ENCODE measurements around the gene CORO2A. TPM values are rescaled to one million over a fixed set of nuclear protein-coding genes. Genes with fewer than 3 reads are reported as not detected.

Gene CORO2A
- total and polyA plus RNA-seq, 8 donors, result 0.20 to 1.3 (median 0.60) TPM

- ATAC-seq, result peak in 1 of 4 donors; percentile 44
- Histone ChIP-seq H3K27ac (no peak overlapping the region), H3K4me1 (no peaks in the 10 kb centered on the region), H3K4me3 (no peak overlapping the region), H3K36me3 (no peaks in the 10 kb centered on the region), H3K27me3 (no peaks in the 10 kb centered on the region), H3K9me3 (no peaks in the 10 kb centered on the region)
- intact Hi-C loops (cut with DNase I), result no loop called here
- FAIRE-seq, result no peak
- TF ChIP-seq, protein P1, sequence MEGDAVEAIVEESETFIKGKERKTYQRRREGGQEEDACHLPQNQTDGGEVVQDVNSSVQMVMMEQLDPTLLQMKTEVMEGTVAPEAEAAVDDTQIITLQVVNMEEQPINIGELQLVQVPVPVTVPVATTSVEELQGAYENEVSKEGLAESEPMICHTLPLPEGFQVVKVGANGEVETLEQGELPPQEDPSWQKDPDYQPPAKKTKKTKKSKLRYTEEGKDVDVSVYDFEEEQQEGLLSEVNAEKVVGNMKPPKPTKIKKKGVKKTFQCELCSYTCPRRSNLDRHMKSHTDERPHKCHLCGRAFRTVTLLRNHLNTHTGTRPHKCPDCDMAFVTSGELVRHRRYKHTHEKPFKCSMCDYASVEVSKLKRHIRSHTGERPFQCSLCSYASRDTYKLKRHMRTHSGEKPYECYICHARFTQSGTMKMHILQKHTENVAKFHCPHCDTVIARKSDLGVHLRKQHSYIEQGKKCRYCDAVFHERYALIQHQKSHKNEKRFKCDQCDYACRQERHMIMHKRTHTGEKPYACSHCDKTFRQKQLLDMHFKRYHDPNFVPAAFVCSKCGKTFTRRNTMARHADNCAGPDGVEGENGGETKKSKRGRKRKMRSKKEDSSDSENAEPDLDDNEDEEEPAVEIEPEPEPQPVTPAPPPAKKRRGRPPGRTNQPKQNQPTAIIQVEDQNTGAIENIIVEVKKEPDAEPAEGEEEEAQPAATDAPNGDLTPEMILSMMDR (IDR thresholded peaks at IDR 0.05), result no peak
- 89 to 93% methylated on average over 4 of the region's 4 CpGs for WGBS, 2 donors
- DNase-seq, result no peak
Measured at GRCh38 chr9:98226957-98227356, 34.5 kb upstream of the CORO2A start.

DNA sequence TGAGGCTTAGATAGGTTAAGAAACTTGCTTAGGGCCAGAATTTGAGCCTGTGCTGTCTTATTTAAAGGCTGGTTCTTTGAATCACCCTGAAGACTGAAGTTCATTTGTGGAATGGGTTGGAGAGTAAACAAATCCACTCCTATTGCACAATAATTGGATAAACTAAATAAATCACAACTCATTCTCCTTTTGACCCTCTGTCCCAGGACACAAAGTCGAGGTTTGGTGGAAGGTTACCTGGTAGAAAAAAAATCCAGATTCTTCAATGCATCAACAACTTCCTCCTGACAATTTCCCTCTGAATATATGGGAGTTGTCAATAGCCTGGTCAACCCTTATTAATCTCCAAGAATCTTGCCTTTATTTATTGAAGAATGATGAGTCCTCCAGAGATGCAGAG, 34.1 kb upstream of the CORO2A start:
- 17 to 32% methylated on average over 1 of the region's 1 CpG for WGBS, 2 donors
- H3K27me3 ChIP-seq, result no peaks in the 10 kb centered on the region
- no peaks in the 10 kb centered on the region for H3K36me3 ChIP-seq
- intact Hi-C loops (cut with DNase I), result no loop called here
- no peak overlapping the region for H3K27ac ChIP-seq
- no peaks in the 10 kb centered on the region for H3K4me1 ChIP-seq
- no peak for ATAC-seq
- TF ChIP-seq, protein P1 (IDR thresholded peaks at IDR 0.05), result no peak
- DNase-seq, result no peak
- FAIRE-seq, result no peak
- no peak overlapping the region for H3K4me3 ChIP-seq
- no peaks in the 10 kb centered on the region for H3K9me3 ChIP-seq

- ATAC-seq, result no peak
Measured at GRCh38 chr9:98225015-98225442, 32.6 kb upstream of the CORO2A start.

GRCh38 chr9:98222885-98223691, 30.7 kb upstream of the CORO2A start:
- 62 to 72% methylated on average over 5 of the region's 5 CpGs for WGBS, 2 donors
- H3K36me3 ChIP-seq, result no peaks in the 10 kb centered on the region
- H3K9me3 ChIP-seq, result no peaks in the 10 kb centered on the region
- H3K4me3 ChIP-seq, result no peak overlapping the region
- FAIRE-seq (no peak), ATAC-seq (peak in 2 of 4 donors; percentile 54 to 59), DNase-seq (no peak)
- H3K27ac ChIP-seq, result no peak overlapping the region
- intact Hi-C loops (cut with DNase I), result no loop called here
- no peaks in the 10 kb centered on the region for H3K27me3 ChIP-seq
- TF ChIP-seq, protein P1 (IDR thresholded peaks at IDR 0.05), result no peak
- no peaks in the 10 kb centered on the region for H3K4me1 ChIP-seq

More at GRCh38 chr9:98225015-98225442, 32.6 kb upstream of the CORO2A start:
- intact Hi-C loops (cut with DNase I), result no loop called here
- H3K4me1 ChIP-seq, result no peaks in the 10 kb centered on the region
- FAIRE-seq (no peak), DNase-seq (no peak)
- H3K4me3 ChIP-seq, result no peak overlapping the region
- 88% methylated on average over 6 of the region's 6 CpGs for WGBS, 2 donors
- no peaks in the 10 kb centered on the region for H3K9me3 ChIP-seq
- TF ChIP-seq, protein P1 (IDR thresholded peaks at IDR 0.05), result no peak
- no peaks in the 10 kb centered on the region for H3K36me3 ChIP-seq
- H3K27ac ChIP-seq, result no peak overlapping the region
- no peaks in the 10 kb centered on the region for H3K27me3 ChIP-seq

DNA sequence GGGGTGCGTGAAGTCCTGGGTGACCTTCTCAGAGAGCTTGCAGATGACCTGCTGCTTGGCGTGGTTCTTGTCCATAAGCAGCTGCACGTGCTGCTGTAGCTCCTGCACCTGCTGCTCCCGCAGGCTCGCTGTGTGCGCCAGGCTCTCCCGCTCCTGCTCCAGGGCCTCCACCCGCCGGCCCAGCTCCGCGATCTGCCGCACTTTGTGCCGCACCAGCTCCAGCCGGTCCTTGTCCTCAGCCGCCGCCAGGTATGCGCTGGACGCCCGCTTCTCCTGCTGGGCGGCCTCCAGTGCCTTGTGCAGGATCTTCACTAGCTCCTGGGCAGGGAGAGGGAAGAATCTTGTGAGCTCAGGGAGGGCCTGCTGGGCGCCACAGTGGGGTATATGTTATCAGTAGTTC, 28.5 kb upstream of the CORO2A start:
- ATAC-seq (no peak), DNase-seq (no peak), FAIRE-seq (no peak)
- intact Hi-C loops (cut with DNase I), result no loop called here
- Histone ChIP-seq H3K36me3 (no peaks in the 10 kb centered on the region), H3K9me3 (no peaks in the 10 kb centered on the region), H3K27me3 (no peaks in the 10 kb centered on the region), H3K27ac (no peak overlapping the region), H3K4me3 (no peak overlapping the region), H3K4me1 (no peaks in the 10 kb centered on the region)
- 95 to 98% methylated on average over 21 of the region's 21 CpGs for WGBS, 2 donors
- TF ChIP-seq, protein P1 (IDR thresholded peaks at IDR 0.05), result no peak
